ENCODE data around the gene GPX7.

DNA sequence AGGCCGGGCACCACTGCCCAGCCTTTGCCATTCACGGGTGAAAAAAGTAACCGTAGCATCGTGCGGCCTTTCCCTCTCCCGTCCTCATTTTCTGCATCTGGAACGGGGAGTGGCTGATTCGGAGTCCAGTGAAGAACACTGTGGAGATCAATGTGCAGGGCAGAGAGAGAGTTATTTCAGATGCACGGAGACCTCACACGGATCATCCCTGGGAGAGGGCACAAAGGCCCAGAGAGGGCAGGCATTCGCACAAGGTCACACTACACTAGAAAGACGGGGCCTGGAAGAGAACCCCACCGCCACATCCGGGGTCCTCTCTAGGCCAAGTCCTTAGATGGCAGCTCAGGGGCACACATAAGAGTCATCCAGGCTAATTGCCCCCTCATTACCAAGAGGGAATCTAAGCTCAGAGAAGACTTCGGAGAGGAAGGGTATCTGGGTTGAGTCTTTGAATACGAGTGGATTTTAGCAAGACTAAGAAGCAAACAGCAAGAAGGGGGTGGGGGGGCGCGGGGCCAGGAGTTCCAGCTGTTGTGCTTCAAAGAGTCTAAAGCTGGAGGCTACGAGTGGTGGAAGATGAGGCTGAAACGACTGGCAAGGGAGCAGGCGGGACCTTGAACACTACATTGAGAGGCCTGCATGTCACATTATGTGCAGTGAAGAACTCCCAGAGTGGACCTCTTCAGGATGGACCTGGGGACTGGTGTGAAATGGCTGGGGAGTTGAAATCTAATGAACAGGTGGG, 857 bp downstream of the GPX7 start:
- TF ChIP-seq FOXJ3 (CRISPR knock-in tag; IDR thresholded peaks at IDR 0.05; ENCODE audit: borderline replicate concordance) (no peak), JUN (CRISPR knock-in tag; IDR thresholded peaks at IDR 0.05) (no peak), GABPB1 (CRISPR knock-in tag; IDR thresholded peaks at IDR 0.05) (no peak), ESRRA (CRISPR knock-in tag; IDR thresholded peaks at IDR 0.05; ENCODE audit: borderline replicate concordance) (no peak), TP53 (CRISPR knock-in tag; IDR thresholded peaks at IDR 0.05) (no peak), SP1 (CRISPR knock-in tag; conservative IDR thresholded peaks at IDR 0.05) (no peak), CREM (CRISPR knock-in tag; IDR thresholded peaks at IDR 0.05) (no peak), HMGA2 (CRISPR knock-in tag; IDR thresholded peaks at IDR 0.05) (no peak)
- TF ChIP-seq, protein P1, sequence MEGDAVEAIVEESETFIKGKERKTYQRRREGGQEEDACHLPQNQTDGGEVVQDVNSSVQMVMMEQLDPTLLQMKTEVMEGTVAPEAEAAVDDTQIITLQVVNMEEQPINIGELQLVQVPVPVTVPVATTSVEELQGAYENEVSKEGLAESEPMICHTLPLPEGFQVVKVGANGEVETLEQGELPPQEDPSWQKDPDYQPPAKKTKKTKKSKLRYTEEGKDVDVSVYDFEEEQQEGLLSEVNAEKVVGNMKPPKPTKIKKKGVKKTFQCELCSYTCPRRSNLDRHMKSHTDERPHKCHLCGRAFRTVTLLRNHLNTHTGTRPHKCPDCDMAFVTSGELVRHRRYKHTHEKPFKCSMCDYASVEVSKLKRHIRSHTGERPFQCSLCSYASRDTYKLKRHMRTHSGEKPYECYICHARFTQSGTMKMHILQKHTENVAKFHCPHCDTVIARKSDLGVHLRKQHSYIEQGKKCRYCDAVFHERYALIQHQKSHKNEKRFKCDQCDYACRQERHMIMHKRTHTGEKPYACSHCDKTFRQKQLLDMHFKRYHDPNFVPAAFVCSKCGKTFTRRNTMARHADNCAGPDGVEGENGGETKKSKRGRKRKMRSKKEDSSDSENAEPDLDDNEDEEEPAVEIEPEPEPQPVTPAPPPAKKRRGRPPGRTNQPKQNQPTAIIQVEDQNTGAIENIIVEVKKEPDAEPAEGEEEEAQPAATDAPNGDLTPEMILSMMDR (IDR thresholded peaks at IDR 0.05) = no peak
- TF ChIP-seq, protein P2, sequence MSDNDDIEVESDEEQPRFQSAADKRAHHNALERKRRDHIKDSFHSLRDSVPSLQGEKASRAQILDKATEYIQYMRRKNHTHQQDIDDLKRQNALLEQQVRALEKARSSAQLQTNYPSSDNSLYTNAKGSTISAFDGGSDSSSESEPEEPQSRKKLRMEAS (CRISPR knock-in tag; IDR thresholded peaks at IDR 0.05) = no peak
- TF ChIP-seq, protein P3, sequence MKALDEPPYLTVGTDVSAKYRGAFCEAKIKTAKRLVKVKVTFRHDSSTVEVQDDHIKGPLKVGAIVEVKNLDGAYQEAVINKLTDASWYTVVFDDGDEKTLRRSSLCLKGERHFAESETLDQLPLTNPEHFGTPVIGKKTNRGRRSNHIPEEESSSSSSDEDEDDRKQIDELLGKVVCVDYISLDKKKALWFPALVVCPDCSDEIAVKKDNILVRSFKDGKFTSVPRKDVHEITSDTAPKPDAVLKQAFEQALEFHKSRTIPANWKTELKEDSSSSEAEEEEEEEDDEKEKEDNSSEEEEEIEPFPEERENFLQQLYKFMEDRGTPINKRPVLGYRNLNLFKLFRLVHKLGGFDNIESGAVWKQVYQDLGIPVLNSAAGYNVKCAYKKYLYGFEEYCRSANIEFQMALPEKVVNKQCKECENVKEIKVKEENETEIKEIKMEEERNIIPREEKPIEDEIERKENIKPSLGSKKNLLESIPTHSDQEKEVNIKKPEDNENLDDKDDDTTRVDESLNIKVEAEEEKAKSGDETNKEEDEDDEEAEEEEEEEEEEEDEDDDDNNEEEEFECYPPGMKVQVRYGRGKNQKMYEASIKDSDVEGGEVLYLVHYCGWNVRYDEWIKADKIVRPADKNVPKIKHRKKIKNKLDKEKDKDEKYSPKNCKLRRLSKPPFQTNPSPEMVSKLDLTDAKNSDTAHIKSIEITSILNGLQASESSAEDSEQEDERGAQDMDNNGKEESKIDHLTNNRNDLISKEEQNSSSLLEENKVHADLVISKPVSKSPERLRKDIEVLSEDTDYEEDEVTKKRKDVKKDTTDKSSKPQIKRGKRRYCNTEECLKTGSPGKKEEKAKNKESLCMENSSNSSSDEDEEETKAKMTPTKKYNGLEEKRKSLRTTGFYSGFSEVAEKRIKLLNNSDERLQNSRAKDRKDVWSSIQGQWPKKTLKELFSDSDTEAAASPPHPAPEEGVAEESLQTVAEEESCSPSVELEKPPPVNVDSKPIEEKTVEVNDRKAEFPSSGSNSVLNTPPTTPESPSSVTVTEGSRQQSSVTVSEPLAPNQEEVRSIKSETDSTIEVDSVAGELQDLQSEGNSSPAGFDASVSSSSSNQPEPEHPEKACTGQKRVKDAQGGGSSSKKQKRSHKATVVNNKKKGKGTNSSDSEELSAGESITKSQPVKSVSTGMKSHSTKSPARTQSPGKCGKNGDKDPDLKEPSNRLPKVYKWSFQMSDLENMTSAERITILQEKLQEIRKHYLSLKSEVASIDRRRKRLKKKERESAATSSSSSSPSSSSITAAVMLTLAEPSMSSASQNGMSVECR (CRISPR knock-in tag; IDR thresholded peaks at IDR 0.05; ENCODE audit: borderline replicate concordance) = no peak
